Activated T-helper 1 cell treated with anti-CD3 and anti-CD28 coated beads, Interleukin-2, amount 50 U/mL, for 16 hours (primary cell): ENCODE measurements around the gene ARHGAP42.
"Not testable (repeated sequence)": the region's sequence is repeated elsewhere in the genome, so short reads cannot be mapped to it uniquely, and the experiment has no call there.

ENCODE experiments used
- DNase-seq, 2 donors: peaks; one replicate each; pipeline ENCODE4 v3.0.0-alpha.2; 2020; ENCODE audit warnings: low read depth in 1 of 2, low spot score in 1 of 2

ARHGAP42 gene, protein sequence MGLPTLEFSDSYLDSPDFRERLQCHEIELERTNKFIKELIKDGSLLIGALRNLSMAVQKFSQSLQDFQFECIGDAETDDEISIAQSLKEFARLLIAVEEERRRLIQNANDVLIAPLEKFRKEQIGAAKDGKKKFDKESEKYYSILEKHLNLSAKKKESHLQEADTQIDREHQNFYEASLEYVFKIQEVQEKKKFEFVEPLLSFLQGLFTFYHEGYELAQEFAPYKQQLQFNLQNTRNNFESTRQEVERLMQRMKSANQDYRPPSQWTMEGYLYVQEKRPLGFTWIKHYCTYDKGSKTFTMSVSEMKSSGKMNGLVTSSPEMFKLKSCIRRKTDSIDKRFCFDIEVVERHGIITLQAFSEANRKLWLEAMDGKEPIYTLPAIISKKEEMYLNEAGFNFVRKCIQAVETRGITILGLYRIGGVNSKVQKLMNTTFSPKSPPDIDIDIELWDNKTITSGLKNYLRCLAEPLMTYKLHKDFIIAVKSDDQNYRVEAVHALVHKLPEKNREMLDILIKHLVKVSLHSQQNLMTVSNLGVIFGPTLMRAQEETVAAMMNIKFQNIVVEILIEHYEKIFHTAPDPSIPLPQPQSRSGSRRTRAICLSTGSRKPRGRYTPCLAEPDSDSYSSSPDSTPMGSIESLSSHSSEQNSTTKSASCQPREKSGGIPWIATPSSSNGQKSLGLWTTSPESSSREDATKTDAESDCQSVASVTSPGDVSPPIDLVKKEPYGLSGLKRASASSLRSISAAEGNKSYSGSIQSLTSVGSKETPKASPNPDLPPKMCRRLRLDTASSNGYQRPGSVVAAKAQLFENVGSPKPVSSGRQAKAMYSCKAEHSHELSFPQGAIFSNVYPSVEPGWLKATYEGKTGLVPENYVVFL

GRCh38 chr11:100687054-100687629, at the start of gene ARHGAP42:
Gene ARHGAP42, plus strand, starts transcription at chr11:100687288. Its CDS starts 391 bp downstream, at chr11:100687679.
- DNase-seq: no peak

GRCh38 chr11:100637706-100638105, 49.4 kb upstream of the ARHGAP42 start:
- no peak for DNase-seq

GRCh38 chr11:100638648-100639047, 48.4 kb upstream of the ARHGAP42 start:
- no peak for DNase-seq

GRCh38 chr11:100639140-100639539, 47.9 kb upstream of the ARHGAP42 start:
- DNase-seq: no peak

DNA sequence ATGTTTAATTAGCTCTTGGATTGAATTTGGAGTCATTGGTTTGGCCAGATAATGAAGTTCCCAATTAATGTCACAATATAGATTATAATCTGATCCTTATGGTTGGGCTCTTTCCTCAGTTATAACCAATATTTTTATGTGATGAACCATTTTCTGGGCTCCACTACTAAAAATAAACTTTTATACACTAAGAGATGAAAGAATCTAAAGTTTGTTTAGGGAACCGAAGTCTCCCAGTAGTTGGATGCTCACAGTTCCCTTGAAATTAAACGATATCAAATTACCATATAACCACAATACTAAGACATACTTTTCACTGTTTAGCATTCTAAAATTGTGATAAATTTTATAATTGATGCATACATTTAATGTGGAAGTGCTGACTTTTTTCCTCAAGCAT, 47.0 kb upstream of the ARHGAP42 start:
- DNase-seq: no peak

GRCh38 chr11:100640646-100641045, 46.4 kb upstream of the ARHGAP42 start:
- DNase-seq: no peak

DNA sequence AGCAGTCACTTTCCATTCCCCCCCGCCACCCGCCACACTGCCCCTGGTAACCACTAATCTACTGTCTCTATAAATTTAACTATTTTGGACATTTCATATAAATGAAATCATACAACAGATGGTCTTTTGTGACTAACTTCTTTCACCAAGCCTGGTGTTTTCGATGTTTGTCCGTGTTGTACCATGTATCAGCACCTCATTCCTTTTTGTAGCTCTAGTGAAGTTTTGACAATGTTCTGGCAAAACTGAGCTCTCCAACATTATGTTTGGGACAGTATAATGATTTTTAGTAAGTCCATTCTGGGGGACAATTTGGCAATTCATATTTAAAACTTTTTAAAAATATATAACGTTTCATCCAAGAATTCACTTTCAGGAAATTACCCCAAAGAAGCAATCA, 45.6 kb upstream of the ARHGAP42 start:
- no peak for DNase-seq

GRCh38 chr11:100646545-100646944, 40.5 kb upstream of the ARHGAP42 start:
- DNase-seq: no peak

DNA sequence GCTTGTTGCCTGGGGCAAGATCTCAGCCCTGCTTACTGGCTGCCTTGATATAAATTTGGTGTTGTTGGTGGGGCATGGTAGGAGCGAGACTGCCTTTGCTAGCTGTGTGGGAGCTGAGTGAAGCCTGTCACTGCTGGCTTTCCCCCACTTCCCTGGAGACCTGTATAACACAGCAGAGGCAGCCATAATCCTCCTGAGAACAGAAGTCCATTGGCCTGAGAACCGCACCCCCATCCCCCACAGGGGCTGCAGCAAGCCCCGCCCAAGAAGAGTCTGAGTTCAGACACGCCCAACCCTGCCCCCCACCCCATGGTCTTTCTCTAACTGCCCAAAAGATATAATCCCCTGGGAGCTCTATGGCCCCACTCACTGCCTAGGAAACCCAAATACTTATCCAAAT, 39.2 kb upstream of the ARHGAP42 start:
- no peak for DNase-seq

- DNase-seq: no peak
Observed at GRCh38 chr11:100663583-100663982, 23.5 kb upstream of the ARHGAP42 start.

- no peak for DNase-seq
Observed at GRCh38 chr11:100663996-100664395, 23.1 kb upstream of the ARHGAP42 start.

GRCh38 chr11:100666816-100667215, 20.3 kb upstream of the ARHGAP42 start:
- DNase-seq: not testable (repeated sequence)

DNA sequence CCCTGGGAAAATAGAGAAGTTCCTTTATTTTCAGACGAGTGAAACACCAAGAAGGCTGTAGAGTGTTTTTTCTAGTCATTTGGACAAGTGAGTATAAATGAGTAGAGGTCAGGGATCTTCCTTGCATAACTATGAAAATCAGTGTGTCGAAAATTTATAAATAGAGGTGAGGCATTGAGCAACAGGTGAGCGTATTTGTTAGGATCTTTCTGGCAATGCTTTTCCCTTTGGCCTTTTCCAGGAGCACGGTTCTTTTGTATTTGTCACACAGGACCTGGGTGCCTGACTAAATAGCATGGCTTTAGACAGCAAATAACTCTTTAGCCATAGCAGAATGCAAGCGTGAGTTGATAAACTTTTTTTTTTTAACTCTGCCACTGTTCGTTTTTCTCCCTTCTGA, 19.6 kb upstream of the ARHGAP42 start:
- DNase-seq: no peak

GRCh38 chr11:100670140-100670539, 16.9 kb upstream of the ARHGAP42 start:
- DNase-seq: no peak

- no peak for DNase-seq
Observed at GRCh38 chr11:100671471-100671870, 15.6 kb upstream of the ARHGAP42 start.

DNA sequence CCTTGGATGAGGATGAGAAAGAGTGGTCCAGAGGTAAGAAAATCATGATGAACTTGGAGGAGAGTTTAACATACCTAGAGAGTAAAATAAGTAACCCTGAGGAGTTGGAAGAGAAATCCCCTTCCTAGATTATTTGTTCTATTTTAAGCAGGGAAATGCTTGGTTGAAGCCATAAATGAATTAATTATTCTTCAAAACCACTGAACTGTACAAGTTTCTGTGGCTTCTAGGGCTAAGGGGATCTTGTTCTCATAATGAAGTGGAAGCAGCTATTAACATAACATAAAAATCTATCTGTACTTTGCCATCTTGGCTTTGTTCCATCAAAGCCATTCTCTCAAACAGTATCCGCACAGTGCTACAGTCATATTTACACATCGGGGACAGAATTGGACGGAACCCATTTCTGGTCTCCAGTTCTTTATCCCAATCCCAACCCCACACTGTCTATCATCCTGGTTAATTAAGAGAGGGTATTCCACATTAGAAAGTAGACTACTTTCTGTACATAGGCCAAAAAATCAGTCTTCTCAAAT, 14.5 kb upstream of the ARHGAP42 start:
- DNase-seq: no peak

- no peak for DNase-seq
Observed at GRCh38 chr11:100673063-100673462, 14.0 kb upstream of the ARHGAP42 start.

- DNase-seq: no peak
Observed at GRCh38 chr11:100674212-100674611, 12.9 kb upstream of the ARHGAP42 start.

GRCh38 chr11:100675115-100675650, 11.9 kb upstream of the ARHGAP42 start:
- DNase-seq: no peak

- DNase-seq: no peak
Observed at GRCh38 chr11:100676901-100677300, 10.2 kb upstream of the ARHGAP42 start.

DNA sequence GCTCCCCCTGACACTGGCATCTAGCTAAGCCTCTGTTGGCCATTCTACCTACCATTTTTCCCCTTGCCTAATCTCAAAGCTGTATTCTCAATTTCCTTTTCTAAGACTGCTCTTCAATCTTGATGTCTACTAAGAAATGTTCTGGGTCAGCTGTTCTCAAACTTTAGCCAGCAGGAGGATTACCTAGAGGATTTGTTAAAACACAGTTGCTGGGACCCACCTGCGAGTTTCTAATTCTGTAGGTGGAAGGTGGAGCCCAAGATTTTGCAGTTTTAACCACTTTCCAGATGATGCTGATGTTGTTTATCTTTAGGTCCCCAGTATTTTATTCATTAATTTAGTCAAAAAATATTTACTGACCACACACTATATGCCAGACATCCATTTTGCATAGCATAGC, 9.3 kb upstream of the ARHGAP42 start:
- DNase-seq: no peak
